Neural progenitor cell (in vitro differentiated cells): Measurements from ENCODE around the gene RALBP1. TPM values are rescaled to one million over a fixed set of nuclear protein-coding genes. Genes with fewer than 3 reads are reported as not detected.

ENCODE experiments used
- DNase-seq: peaks from one replicate; pipeline ENCODE4 v3.0.0-alpha.2; 2016; ENCODE audit warnings: low spot score
- H2AFZ ChIP-seq: fragments of 200-600 bp; sonication (generic); replicated peaks from 2 replicates; pipeline ENCODE4 v1.6.1; 2016; ENCODE audit warnings: antibody characterized with exemption
- H3F3A ChIP-seq: fragments of 200-600 bp; sonication (generic); 2 replicates; pipeline ENCODE4 v1.6.1; 2016; ENCODE audit warnings: antibody characterized with exemption, low read depth
- H3K27ac ChIP-seq: fragments of 200-600 bp; sonication (generic); 2 replicates; pipeline ENCODE4 v1.5.1; 2016; ENCODE audit warnings: mild to moderate bottlenecking
- H3K27me3 ChIP-seq: fragments of 200-600 bp; sonication (generic); 2 replicates; pipeline ENCODE4 v1.6.1; 2016; ENCODE audit warnings: mild to moderate bottlenecking, moderate library complexity
- H3K36me3 ChIP-seq: fragments of 200-600 bp; sonication (generic); 2 replicates; pipeline ENCODE4 v1.5.1; 2016
- H3K4me1 ChIP-seq: fragments of 200-600 bp; sonication (generic); 2 replicates; pipeline ENCODE4 v1.6.1; 2016; ENCODE audit warnings: mixed run types
- H3K4me2 ChIP-seq: fragments of 200-600 bp; sonication (generic); 2 replicates; pipeline ENCODE4 v1.6.1; 2016
- H3K4me3 ChIP-seq: fragments of 200-600 bp; sonication (generic); 2 replicates; pipeline ENCODE4 v1.5.1; 2016
- H3K79me2 ChIP-seq: fragments of 200-600 bp; sonication (generic); 2 replicates; pipeline ENCODE4 v1.6.1; 2016; ENCODE audit warnings: low read depth
- H3K9ac ChIP-seq: fragments of 200-600 bp; sonication (generic); 2 replicates; pipeline ENCODE4 v1.6.1; 2016
- H3K9me3 ChIP-seq: fragments of 200-600 bp; sonication (generic); 2 replicates; pipeline ENCODE4 v1.5.1; 2016; ENCODE audit warnings: low read depth
- H4K20me1 ChIP-seq: fragments of 200-600 bp; sonication (generic); 2 replicates; pipeline ENCODE4 v1.6.1; 2016; ENCODE audit warnings: low read depth
- H3K27ac Mint-ChIP-seq: 3 replicates; pipeline ENCODE4 v1.8.0; 2021; ENCODE audit warnings: mixed read lengths
- H3K27me3 Mint-ChIP-seq: 2 replicates; pipeline ENCODE4 v1.8.0; 2022; ENCODE audit warnings: low read depth, mild to moderate bottlenecking, inconsistent platforms, moderate library complexity, mixed read lengths; ENCODE audit not compliant: insufficient read depth
- H3K36me3 Mint-ChIP-seq: 3 replicates; pipeline ENCODE4 v1.8.0; 2021; ENCODE audit warnings: mixed read lengths
- H3K4me1 Mint-ChIP-seq: 3 replicates; pipeline ENCODE4 v1.8.0; 2021; ENCODE audit warnings: mixed read lengths
- H3K4me3 Mint-ChIP-seq: 3 replicates; pipeline ENCODE4 v1.8.0; 2021; ENCODE audit warnings: mild to moderate bottlenecking, moderate library complexity, mixed read lengths
- H3K9me3 Mint-ChIP-seq: 3 replicates; pipeline ENCODE4 v1.8.0; 2020; ENCODE audit warnings: mixed read lengths
- CTCF ChIP-seq: fragments of 200-600 bp; sonication (generic); IDR thresholded peaks from 2 replicates; pipeline ENCODE4 v1.5.1; 2017; ENCODE audit warnings: antibody characterized with exemption, mild to moderate bottlenecking
- EZH2 ChIP-seq: fragments of 200-600 bp; sonication (generic); IDR thresholded peaks from 2 replicates; pipeline ENCODE4 v1.6.1; 2017; ENCODE audit warnings: antibody characterized with exemption, mild to moderate bottlenecking, moderate library complexity
- EZH2phosphoT487 ChIP-seq: fragments of 200-600 bp; sonication (generic); IDR thresholded peaks from 2 replicates; pipeline ENCODE4 v1.6.1; 2017; ENCODE audit warnings: antibody characterized with exemption
- total RNA-seq: library from RNA; depleted of rRNA; stranded (reverse); fragments of >200 nt; gene quantifications from 2 replicates; pipeline ENCODE4 v1.2.3, GENCODE V29; 2015; ENCODE audit warnings: low replicate concordance

The RALBP1 gene
- total RNA-seq, 1 donor from 2014 or later = 61.5 TPM

- no peak overlapping the region for H3K4me3 Mint-ChIP-seq
- TF ChIP-seq CTCF = no peak
- no peak for TF ChIP-seq EZH2phosphoT487
- no peak for TF ChIP-seq EZH2
- no peak overlapping the region for H3K27ac ChIP-seq
- no peaks in the 10 kb centered on the region for H4K20me1 ChIP-seq
- no peak overlapping the region for H2AFZ ChIP-seq
- no peaks in the 10 kb centered on the region for H3K27me3 ChIP-seq
- no peak overlapping the region for H3K9ac ChIP-seq
- H3K4me2 ChIP-seq = no peak overlapping the region
- H3F3A ChIP-seq = no peaks in the 10 kb centered on the region
- no peak overlapping the region for H3K4me3 ChIP-seq
- no peaks in the 10 kb centered on the region for H3K79me2 ChIP-seq
- peaks cover 11% of the 10 kb centered on the region for H3K36me3 ChIP-seq
- no peaks in the 10 kb centered on the region for H3K4me1 ChIP-seq
- peaks cover 54% of the 10 kb centered on the region for H3K36me3 Mint-ChIP-seq
- H3K4me1 Mint-ChIP-seq = no peaks in the 10 kb centered on the region
- H3K9me3 Mint-ChIP-seq = no peaks in the 10 kb centered on the region
- no peak for DNase-seq
- peaks cover 2% of the 10 kb centered on the region for H3K27me3 Mint-ChIP-seq
- H3K27ac Mint-ChIP-seq = no peak overlapping the region
- no peaks in the 10 kb centered on the region for H3K9me3 ChIP-seq
Observed at GRCh38 chr18:9559253-9559652, 83.9 kb downstream of the RALBP1 start.

- no peak overlapping the region for H3K4me3 Mint-ChIP-seq
- H3K36me3 ChIP-seq = peaks cover 7% of the 10 kb centered on the region
- no peak for TF ChIP-seq EZH2
- no peak for TF ChIP-seq EZH2phosphoT487
- TF ChIP-seq CTCF = no peak
- H3K27me3 Mint-ChIP-seq = peaks cover 2% of the 10 kb centered on the region
- H3K79me2 ChIP-seq = no peaks in the 10 kb centered on the region
- H3K27ac ChIP-seq = no peak overlapping the region
- no peaks in the 10 kb centered on the region for H3K27me3 ChIP-seq
- H4K20me1 ChIP-seq = no peaks in the 10 kb centered on the region
- H3K36me3 Mint-ChIP-seq = peaks cover 39% of the 10 kb centered on the region
- no peaks in the 10 kb centered on the region for H3K4me1 ChIP-seq
- H3K4me3 ChIP-seq = no peak overlapping the region
- no peak overlapping the region for H2AFZ ChIP-seq
- no peaks in the 10 kb centered on the region for H3K9me3 Mint-ChIP-seq
- no peak overlapping the region for H3K4me2 ChIP-seq
- no peaks in the 10 kb centered on the region for H3K9me3 ChIP-seq
- no peak overlapping the region for H3K27ac Mint-ChIP-seq
- no peak overlapping the region for H3K9ac ChIP-seq
- no peaks in the 10 kb centered on the region for H3F3A ChIP-seq
- no peaks in the 10 kb centered on the region for H3K4me1 Mint-ChIP-seq
- no peak for DNase-seq
Observed at GRCh38 chr18:9561759-9562158, 86.4 kb downstream of the RALBP1 start.

GRCh38 chr18:9562584-9562983, 87.3 kb downstream of the RALBP1 start:
- H3K27ac Mint-ChIP-seq = no peak overlapping the region
- TF ChIP-seq EZH2 = no peak
- TF ChIP-seq EZH2phosphoT487 = no peak
- H3K36me3 Mint-ChIP-seq = peaks cover 38% of the 10 kb centered on the region
- no peak overlapping the region for H3K4me3 Mint-ChIP-seq
- no peak overlapping the region for H3K4me2 ChIP-seq
- H3F3A ChIP-seq = no peaks in the 10 kb centered on the region
- H3K9me3 ChIP-seq = no peaks in the 10 kb centered on the region
- H3K27ac ChIP-seq = no peak overlapping the region
- H3K79me2 ChIP-seq = no peaks in the 10 kb centered on the region
- no peaks in the 10 kb centered on the region for H3K4me1 Mint-ChIP-seq
- no peaks in the 10 kb centered on the region for H4K20me1 ChIP-seq
- no peak overlapping the region for H3K9ac ChIP-seq
- H3K9me3 Mint-ChIP-seq = no peaks in the 10 kb centered on the region
- H3K4me3 ChIP-seq = no peak overlapping the region
- no peaks in the 10 kb centered on the region for H3K36me3 ChIP-seq
- no peak for DNase-seq
- no peak overlapping the region for H2AFZ ChIP-seq
- no peaks in the 10 kb centered on the region for H3K27me3 ChIP-seq
- peaks cover 2% of the 10 kb centered on the region for H3K27me3 Mint-ChIP-seq
- no peaks in the 10 kb centered on the region for H3K4me1 ChIP-seq

- Histone ChIP-seq H3K27ac (no peak overlapping the region), H2AFZ (no peak overlapping the region), H3K4me3 (no peak overlapping the region), H3K9ac (no peak overlapping the region), H3K4me1 (no peaks in the 10 kb centered on the region), H3K9me3 (no peaks in the 10 kb centered on the region), H4K20me1 (no peaks in the 10 kb centered on the region), H3K4me2 (no peak overlapping the region), H3K79me2 (no peaks in the 10 kb centered on the region), H3K36me3 (no peaks in the 10 kb centered on the region), H3F3A (no peaks in the 10 kb centered on the region), H3K27me3 (no peaks in the 10 kb centered on the region)
- H3K4me1 Mint-ChIP-seq = no peaks in the 10 kb centered on the region
- H3K27ac Mint-ChIP-seq = no peak overlapping the region
- no peaks in the 10 kb centered on the region for H3K27me3 Mint-ChIP-seq
- no peak overlapping the region for H3K4me3 Mint-ChIP-seq
- H3K9me3 Mint-ChIP-seq = no peaks in the 10 kb centered on the region
- H3K36me3 Mint-ChIP-seq = peaks cover 38% of the 10 kb centered on the region
- TF ChIP-seq EZH2 (no peak), CTCF (no peak), EZH2phosphoT487 (no peak)
- no peak for DNase-seq
Observed at GRCh38 chr18:9563331-9563730, 88.0 kb downstream of the RALBP1 start.
